GM19463 (cell line): Measurements from ENCODE around the gene REXO4.
"Not testable (repeated sequence)": the region's sequence is repeated elsewhere in the genome, so short reads cannot be mapped to it uniquely, and the experiment has no call there.

Source experiments
- ATAC-seq: cut with Tn5 transposase; IDR thresholded peaks from one replicate; pipeline ENCODE4 v1.9.1; 2021; ENCODE audit warnings: mild to moderate bottlenecking, moderate library complexity; ENCODE audit not compliant: unreplicated experiment

REXO4 gene

DNA sequence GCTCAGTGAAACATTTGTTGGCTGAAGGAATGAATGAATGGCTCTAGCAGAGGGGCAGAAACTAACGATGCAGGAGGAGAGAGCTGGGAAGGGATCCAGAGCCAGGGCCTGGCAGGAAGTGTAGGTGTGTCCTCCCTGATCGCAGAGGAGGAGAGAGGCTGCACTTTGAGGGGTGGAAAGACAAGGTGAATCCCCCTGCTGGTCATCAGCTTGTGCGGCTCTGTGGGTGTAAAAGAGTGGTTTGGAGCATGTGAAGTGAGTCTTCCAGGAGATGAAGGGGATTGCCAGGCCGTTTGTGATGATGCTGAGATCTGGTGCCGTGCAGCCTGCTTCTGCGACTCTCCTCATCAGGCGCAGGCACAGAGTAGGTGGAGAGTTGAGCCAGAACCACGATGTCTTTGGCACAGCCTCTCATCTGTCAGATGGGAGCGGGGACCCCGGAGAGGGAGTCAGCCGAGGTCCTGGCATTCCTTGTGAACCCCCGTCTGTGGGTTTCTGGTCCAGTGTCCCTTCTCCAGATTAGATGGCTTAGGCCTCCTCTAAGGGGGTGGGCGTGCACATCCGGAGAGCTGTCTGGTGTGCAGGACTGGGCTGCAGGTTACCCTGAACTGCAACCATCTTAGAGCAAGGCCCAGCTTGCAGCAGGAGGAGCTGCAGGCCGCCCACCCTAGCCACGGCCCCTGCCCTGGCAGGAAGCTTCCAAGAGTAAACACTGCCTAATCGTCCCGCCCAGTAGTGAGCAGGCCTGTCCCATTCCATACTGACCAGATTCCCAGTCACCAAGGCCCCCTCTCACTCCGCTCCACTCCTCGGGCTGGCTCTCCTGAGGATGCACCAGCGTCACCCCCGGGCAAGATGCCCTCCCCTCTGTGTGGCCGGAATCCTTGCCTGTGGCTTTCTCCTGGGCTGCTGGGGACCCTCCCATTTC, 4.1 kb upstream of the REXO4 start, which contains the start of gene ADAMTS13:
Gene ADAMTS13, plus strand, starts transcription at position 753 of the 928 bp plus-strand sequence. Its CDS starts 77 bp downstream, at position 830.
- no peak for ATAC-seq

DNA sequence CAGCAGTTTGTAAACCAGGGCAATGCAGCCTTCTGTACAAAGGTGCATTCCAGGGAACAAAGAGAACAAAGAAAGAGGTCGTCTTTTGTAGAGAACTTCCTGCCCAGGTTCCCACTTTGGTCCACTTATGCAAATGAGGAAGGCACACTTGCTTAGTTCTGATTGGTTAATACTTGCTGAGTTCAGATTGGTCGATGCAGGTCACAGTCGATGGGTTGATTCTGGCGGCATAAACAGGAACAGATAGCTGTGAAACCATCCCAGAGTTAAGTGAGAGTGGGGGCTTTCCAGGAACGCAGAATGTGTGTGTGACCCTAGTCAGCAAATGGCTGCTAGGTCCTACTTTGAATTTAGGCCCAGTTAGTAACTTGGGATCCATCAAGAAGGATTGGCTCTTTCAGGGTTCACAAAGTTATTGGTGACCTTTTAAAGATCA, 2.6 kb upstream of the REXO4 start:
- ATAC-seq, result no peak

DNA sequence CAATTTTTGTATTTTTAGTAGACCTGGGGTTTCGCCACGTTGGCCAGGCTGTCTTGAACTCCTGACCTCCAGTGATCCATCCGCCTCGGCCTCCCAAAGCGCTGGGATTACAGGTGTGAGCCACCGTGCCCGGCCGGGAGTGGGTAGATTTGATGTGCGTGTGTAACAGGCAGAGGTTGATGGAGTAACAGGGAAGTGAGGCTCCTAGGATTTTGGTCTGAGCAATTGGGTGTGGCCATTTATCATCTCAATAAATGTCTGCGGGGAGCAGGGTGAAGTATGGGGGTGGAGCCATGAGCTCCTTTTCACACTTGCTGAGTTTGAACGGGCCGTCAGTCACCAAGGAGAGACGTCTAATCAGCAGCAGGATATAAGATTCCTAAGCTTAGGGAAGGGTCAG, 1.2 kb upstream of the REXO4 start:
- ATAC-seq, result no peak

DNA sequence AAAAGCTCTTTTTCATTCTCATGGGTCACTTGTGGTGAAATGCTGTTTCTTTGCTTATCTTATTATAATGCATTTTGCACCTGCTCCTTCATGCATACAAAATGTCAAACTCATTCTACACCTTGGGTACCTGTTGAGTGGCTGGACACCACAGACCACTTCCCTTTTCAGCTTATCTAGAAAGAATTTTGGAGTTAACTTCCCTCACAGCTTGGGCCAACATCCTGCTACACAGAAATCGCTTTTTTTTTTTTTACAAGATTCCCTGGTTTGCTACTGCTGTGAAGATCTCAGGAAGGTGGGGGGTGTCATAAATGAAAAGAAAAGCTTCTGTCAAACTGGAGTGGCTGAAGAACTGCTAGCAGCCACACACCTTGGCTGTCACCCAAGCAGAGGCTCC, 2.6 kb downstream of the REXO4 start:
- ATAC-seq, result no peak

DNA sequence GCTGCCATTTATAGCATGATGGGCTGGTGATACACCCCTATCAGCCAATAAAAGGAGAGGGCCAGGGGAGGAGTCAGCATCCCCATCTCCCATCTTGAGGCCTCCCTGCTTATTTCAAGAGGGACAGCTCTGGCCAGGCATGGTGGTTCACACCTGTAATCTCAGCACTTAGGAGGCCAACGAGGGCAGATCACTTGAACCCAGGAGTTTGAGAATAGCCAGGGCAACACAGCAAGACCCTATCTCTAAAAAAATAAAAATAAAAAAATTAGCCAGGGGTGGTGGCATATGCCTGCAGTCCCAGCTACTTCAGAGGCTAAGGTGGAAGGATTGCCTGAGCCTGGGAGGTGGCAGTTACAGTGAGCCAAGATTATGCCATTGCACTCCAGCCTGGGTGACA, 9.8 kb downstream of the REXO4 start:
- ATAC-seq, result no peak

DNA sequence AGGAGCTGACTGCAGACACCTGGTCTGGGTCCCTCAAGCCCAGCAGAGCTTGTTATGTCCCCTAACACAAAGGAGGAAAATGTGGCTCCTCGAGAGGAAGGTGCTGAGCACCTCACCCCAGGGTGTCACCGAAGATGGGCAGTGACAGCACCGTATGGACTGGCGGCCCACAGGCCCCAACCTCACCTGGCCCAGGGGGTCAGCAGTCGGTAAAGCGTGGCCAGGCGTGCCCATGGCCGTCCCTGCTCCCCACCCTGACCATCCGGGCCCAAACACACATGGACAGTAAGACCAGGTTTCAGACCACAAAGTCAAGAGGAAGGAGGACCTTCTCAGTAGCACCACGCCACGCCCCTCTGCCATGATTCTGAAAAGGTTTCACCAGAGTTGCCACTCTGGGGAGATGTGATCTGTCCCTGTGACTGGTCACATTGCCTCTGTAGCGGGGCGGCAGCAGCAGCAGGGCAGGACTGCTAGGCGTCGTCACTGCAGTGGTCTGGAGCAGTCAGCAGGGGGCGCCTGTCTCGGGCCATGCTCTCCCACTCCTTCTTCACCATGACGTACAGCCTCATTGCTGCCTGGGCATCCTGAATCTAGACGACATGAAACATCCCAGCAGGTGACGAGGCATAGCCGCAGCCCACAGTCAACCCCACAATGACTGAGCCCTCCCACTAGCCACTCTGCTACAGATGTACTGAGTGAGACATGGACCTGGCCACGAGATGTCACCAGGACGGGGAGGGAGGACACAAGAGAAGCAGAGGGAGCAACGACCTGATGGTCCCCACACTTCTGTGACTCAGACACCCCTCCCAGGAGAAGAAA, 11.1 kb downstream of the REXO4 start:
- no peak for ATAC-seq

DNA sequence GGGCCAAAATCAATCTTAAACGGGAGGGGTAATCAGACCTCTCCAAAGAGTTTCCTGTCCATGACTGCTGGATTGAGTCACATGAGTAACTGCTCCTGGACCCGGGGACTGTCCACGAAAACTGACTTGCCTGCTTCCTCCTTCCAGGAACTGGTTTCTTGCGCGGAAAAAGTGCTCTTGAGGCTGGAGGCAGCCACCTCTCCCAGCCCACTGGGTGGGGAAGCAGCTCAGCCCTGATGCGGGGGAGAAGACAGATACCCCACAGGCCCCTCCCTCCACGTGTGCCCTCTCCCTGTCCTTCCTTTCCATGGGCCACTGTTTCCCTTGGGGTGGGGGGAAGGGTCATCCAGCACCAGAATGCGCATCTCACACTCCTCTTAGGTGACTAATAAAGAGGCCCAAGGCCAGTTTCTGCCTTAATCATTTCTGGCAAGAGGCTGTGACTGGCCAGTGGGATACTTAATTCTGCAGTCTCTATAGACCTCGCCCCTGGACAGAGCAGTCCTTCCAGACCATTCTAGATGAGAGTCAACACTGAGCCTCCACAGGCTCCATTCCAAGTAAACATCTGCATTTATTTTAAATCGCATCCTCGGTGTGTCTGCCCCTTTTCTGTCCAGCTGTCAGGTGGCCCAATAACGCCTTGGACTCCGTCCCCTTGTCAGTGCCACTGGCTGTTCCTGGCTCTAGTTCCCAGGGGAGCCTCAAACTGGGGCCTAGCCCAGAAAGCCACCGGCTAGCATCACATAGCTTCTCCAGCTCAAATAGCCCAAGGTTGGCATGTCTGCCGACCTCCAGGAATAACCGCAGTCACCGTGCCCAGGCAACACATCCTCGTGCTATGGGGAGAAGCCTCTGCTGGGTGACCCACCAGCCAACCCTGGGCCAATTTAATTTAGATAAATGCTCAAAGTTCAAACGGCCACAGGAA, 12.0 kb downstream of the REXO4 start:
- ATAC-seq, result no peak

DNA sequence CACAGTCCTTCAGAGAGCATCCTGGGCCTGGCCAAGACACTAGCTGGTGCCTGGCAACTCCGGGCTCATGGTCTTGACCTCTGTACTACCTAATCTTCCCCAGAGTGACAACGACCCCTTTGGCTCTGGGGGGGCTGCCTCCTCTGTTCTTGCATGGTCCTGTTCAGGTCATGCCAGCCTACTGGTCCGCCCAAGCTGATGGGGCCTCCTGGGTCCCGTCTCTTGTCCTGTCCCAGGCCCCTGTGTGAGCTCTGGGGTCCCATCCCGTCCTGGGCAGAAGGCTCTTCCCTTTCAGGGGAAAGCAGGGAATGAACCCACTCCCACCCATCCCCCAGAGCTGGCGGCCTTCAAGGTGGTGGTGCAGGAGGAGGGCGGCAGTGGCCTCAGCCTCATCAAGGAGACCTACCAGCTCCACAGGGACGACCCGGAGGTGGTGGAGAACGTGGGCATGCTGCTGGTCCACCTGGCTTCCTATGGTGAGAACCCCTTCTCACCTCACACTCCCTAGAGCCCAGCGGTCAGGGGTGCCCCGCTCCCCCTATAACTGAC, 13.3 kb downstream of the REXO4 start:
- ATAC-seq, result no peak

DNA sequence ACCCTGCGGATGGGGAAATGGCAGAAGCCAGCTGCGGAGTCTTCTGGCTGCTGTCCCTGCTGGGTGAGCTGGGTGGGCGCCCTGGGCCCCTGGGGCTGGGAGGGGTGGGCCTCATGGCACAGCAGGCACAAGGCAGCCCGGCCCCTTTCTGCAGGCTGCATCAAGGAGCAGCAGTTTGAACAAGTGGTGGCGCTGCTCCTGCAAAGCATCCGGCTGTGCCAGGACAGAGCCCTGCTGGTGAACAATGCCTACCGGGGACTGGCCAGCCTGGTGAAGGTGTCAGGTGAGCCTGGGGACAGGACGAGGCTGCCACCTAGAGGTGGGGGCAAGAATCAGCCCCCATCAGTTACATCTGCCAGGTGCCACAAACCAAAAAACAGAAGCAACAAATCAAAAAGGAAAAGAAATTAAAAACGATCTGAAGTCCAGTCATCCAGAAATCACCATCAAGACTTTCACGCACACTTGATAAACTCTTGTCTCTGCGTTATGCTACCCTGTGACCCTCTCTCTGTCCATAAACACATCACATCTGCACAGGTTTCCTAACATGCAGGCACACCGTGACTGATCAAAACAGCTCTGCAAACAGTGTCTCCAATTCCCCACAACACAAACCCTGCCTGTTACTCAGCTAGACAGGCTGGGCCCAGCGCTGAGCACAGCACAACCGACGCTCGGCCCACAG, 13.9 kb downstream of the REXO4 start:
- no peak for ATAC-seq

DNA sequence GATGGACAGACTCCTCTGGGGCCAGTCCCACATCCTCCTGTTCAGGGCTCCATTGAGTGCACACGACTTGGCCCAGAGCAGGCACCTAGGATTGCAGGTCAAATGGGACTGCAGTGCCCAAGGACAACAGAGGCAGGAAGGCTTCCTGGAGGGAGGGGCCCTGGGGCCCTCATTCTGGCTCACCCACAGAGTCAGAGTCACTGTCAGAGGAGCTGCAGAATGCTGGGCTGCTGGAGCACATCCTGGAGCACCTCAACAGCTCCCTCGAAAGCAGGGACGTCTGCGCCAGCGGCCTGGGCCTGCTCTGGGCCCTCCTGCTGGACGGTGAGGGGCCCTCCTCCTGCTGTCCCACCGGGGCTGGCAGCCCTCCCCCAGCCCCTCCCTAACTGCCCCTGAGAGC, 15.1 kb downstream of the REXO4 start:
- ATAC-seq, result no peak

DNA sequence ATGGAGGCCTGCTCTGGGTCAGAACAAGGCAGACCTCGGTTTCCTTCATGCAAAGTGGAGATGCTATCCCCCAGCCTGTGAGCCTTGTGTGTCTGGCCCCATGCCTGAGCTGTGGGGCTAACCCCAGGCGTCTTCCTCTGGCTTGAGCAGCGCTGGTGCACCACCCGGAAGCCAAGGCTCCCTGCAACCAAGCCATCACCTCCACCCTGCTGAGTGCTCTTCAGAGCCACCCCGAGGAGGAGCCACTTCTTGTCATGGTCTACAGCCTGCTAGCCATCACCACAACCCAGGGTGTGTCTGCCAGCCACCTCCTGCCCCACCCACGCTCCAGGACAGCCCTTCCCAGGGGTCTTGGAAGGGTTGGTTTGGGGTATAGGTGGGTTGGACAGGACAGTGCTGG, 16.2 kb downstream of the REXO4 start:
- no peak for ATAC-seq

DNA sequence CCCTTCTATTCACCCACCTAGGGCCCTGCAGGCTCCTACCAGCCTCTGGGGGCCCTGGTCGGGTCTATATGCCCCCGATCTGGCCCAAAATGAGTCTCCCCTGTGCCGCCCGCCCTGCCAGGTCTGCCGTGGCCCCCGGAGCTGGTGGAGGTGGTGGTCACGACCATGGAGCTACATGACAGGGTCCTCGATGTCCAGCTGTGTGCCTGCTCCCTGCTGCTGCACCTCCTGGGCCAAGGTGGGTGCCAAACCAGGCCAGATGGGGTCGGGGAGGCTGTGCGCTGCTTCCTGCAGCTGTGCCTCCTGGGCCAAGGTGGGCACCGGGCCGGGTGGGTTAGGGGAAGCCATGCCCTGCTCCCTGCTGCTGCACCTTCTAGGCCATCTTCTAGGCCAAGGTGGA, 17.5 kb downstream of the REXO4 start:
- no peak for ATAC-seq

DNA sequence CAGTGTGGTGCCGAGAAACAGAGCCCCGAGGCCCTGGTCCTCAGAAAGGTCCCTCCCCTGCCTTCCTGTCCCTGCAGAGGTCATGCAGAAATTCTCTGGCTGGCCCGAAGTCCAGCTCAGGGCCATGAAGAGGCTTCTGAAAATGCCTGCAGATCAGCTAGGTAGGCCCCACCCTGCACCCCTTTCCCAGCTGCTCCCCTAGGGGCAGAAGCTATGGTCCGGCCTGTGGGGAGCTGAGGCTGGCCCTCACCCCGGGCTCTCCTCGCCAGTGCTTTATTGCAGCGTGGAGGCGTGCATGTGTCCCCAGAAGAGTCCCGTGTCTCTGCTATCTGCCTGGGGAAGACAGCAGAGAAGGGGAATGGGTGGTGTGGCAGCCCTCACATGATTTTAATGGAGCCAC, 19.9 kb downstream of the REXO4 start:
- no peak for ATAC-seq

DNA sequence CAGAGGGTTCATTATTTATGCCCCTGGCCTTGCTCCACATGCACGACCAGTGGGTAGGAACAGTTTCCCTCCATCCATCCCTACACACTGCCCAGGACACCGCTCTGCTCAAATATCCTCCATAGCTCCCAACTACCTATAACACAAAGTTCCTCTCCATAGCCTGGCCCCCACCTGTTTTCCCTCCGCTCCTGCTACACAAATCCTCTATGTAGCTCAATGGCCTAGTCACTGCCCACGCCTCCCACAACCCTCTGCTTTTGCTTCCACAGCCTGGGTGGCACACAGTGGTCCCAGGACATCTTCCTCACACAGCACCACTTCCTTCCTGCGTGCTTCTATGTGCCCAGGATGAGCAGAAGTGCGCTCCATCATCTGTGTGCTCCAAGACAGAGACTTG, 20.4 kb downstream of the REXO4 start:
- ATAC-seq, result no peak

DNA sequence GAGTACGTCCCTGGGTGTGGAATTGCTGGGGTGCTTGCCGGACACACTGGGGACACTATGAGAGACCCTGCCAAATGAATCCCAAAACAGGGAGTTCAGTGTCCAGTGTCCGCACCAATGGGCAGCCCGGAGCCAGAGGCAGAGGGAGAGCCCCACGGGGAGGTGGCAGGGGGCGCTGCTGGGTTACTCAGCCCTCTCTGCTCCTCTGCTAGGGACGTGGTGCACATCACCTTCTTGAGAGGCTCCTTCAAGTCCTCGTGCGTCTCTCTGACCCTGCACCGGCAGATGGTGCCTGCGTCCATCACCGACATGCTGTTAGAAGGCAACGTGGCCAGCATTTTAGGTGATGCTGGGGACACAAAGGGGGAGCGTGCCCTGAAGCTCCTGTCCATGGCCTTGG, 20.9 kb downstream of the REXO4 start:
- no peak for ATAC-seq

DNA sequence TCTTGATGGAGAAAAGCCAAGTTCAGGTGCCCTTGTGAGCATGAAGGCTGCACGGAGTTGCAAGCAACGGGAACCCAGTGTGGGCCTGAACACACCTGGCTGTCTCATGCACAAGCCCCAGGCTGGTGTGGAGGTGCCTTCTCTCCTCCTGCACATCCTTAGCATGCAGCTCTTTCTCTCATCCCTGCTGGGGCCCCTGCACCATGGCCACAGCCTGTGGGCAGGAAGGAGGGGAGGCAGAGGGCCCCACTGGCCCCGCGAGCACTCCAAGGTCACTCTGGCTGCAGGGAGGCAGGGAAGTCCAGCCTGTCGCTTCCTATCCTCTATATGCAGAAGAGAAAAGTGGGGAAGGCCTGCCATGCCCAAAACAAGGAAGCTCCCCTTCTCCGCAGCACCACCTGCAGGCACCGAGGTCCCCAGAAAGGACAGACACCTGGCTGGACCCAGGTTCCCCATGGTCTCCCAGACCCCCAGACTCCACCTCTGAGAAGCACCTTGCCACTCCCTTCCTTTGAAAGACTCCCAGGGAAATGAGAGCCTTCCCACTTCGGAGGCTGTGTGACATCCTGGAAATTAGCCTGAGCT, 23.0 kb downstream of the REXO4 start:
- no peak for ATAC-seq

DNA sequence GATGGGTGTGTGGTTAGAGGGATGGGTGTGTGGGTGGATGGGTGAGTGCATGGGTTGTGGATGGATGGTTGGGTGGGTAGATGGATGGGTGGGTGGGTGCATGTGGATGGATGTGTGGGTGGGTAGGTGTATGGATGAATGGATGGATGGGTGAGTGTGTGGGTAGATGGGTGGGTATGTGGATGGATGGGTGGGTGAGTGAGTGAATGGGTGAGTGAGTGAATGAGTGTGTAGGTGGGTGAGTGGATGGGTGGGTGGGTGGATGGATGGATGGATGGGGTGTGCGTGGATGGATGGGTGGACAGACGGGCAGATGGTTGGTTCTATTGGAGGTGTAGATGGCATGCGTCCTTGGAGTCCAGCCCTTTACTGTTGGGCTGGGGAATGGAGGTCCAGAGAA, 24.4 kb downstream of the REXO4 start:
- ATAC-seq, result no peak

DNA sequence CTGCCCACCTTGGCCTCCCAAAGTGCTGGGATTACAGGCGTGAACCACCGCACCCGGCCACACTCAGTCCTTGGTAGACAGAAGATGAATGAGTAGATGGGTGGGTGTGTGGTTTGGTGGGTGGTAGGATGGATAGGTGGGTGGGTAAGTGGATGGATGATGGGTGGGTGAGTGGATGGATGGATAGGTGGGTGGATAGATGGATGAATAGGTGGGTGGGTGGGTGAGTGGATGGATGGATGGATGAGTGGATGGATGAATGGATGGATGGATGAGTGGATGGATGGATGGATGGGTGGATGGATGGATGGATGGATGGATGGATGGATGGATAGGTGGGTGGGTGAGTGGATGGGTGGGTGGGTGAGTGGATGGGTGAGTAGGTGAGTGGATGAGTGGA, 25.5 kb downstream of the REXO4 start:
- not testable (repeated sequence) for ATAC-seq

DNA sequence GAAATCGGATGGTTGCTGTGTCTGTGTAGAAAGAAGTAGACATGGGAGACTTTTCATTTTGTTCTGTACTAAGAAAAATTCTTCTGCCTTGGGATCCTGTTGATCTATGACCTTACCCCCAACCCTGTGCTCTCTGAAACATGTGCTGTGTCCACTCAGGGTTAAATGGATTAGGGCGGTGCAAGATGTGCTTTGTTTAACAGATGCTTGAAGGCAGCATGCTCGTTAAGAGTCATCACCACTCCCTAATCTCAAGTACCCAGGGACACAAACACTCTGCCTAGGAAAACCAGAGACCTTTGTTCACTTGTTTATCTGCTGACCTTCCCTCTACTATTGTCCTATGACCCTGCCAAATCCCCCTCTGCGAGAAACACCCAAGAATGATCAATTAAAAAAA, 26.4 kb downstream of the REXO4 start:
- ATAC-seq, result not testable (repeated sequence)

DNA sequence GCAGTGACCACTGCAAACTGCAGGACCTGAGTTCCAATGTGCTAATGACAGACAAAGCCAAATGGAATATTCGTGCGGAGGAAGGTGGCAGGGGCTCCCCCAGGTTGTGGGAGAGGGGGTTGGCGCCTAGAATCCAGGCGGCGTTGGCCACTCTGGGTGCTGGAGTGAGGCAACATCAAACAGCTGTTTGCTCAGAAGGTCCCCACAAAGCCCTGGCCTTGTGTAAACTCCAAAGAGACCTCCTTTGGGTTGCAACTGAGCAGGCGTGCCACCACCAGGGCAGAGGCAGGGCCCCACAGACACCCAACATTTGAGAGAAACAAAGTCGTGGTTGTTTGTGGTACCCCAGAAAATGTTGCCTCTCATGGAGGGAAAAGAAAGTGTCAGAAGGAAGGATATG, 27.1 kb downstream of the REXO4 start:
- no peak for ATAC-seq
